Lung (tissue), 12 donors: ENCODE measurements around the gene PASK. TPM values are rescaled to one million over a fixed set of nuclear protein-coding genes. Genes with fewer than 3 reads are reported as not detected.

Experiments used
- ATAC-seq: fragments of 200-7000 bp; cut with Tn5 transposase; one replicate; pipeline ENCODE4 v1.9.1; 2020; ENCODE audit warnings: moderate number of reproducible peaks; ENCODE audit not compliant: insufficient read depth, low FRiP score
- DNase-seq, 3 donors: peaks; one replicate each; pipeline ENCODE4 v3.0.0-alpha.2; 2013 to 2017
- H3K27ac ChIP-seq, 2 donors: one replicate each; pipeline ENCODE4 v1.5.1; 2013; ENCODE audit warnings: mild to moderate bottlenecking in 2 of 2, moderate library complexity in 2 of 2, control low read depth in 1 of 2, inconsistent platforms in 1 of 2, low read depth in 1 of 2, low read length in 1 of 2
- H3K27me3 ChIP-seq, 3 donors: one replicate each; pipeline ENCODE4 v1.5.1; 2013; ENCODE audit warnings: low read length in 2 of 3; ENCODE audit not compliant: control insufficient read depth in 3 of 3, insufficient read depth in 3 of 3
- H3K36me3 ChIP-seq, 4 donors: one replicate each; pipeline ENCODE4 v1.5.1; 2013; ENCODE audit warnings: low read length in 4 of 4, mild to moderate bottlenecking in 1 of 4, moderate library complexity in 1 of 4; ENCODE audit not compliant: control insufficient read depth in 4 of 4, insufficient read depth in 4 of 4
- H3K4me1 ChIP-seq, 5 donors: one replicate each; pipeline ENCODE4 v1.5.1; 2013; ENCODE audit warnings: low read length in 5 of 5, mild to moderate bottlenecking in 2 of 5, moderate library complexity in 1 of 5; ENCODE audit not compliant: control insufficient read depth in 5 of 5, insufficient read depth in 5 of 5
- H3K4me3 ChIP-seq: one replicate; pipeline ENCODE4 v1.5.1; 2013; ENCODE audit warnings: mild to moderate bottlenecking, control low read depth, moderate library complexity
- H3K9ac ChIP-seq, 2 donors: one replicate each; pipeline ENCODE4 v1.5.1; 2013; ENCODE audit warnings: low read length in 2 of 2, control low read depth in 1 of 2; ENCODE audit not compliant: insufficient read depth in 1 of 2
- H3K9me3 ChIP-seq, 4 donors: one replicate each; pipeline ENCODE4 v1.5.1; 2013; ENCODE audit warnings: low read length in 3 of 4, mild to moderate bottlenecking in 1 of 4, moderate library complexity in 1 of 4; ENCODE audit not compliant: control insufficient read depth in 4 of 4, insufficient read depth in 3 of 4
- CTCF ChIP-seq: IDR thresholded peaks from 2 replicates; pipeline ENCODE4 v1.5.1; 2012; ENCODE audit warnings: mild to moderate bottlenecking; ENCODE audit errors: control extremely low read depth, extremely low read depth
- WGBS, 2 donors: extraction: QIAGEN DNeasy Blood & Tissue Kit; methylation state at CpG; one replicate each; pipeline ENCODE4 v1.1.7; 2013; 5-methylcytosine and 5-hydroxymethylcytosine counted together
- polyA plus RNA-seq, 2 donors: library from polyadenylated mRNA; stranded (reverse); fragments of 200-250 nt; gene quantifications; one replicate each; pipeline ENCODE4 v1.2.1, GENCODE V29; 2013
- total RNA-seq, 2 donors: library from RNA; depleted of rRNA in 1 of 2; stranded (reverse); fragments of >200 nt in 1 of 2; gene quantifications; one replicate each; pipeline ENCODE4 v1.2.1, GENCODE V29; 2014 to 2021
- donor health status: control.
- donor health status: control.
- donor health status: Bipolar disorder and iron deficiency.
- donor health status: healthy.
- donor health status: DM: yes; HTN: yes; CAD: no.

Gene PASK
- total and polyA plus RNA-seq, 4 donors = 3.5 to 21.8 (median 13.2) TPM

- 79 to 89% methylated on average over 16 of the region's 16 CpGs for WGBS, 2 donors
- DNase-seq (no peak), ATAC-seq (no peak)
- Histone ChIP-seq H3K9me3 (no peaks in the 10 kb centered on the region), H3K9ac (no peak overlapping the region), H3K4me3 (no peak overlapping the region), H3K4me1 (no peaks in the 10 kb centered on the region), H3K27me3 (no peaks in the 10 kb centered on the region), H3K27ac (no peak overlapping the region), H3K36me3 (peaks cover 6 to 61% (median 41%) of the 10 kb centered on the region in 4 donors)
- no peak for TF ChIP-seq CTCF
Measured at GRCh38 chr2:241074065-241074818, 75.0 kb downstream of the PASK start.

- no peaks in the 10 kb centered on the region for H3K27me3 ChIP-seq
- WGBS, 2 donors = 85 to 86% methylated on average over 25 of the region's 25 CpGs
- no peak overlapping the region for H3K9ac ChIP-seq
- H3K36me3 ChIP-seq = peaks cover 6 to 69% (median 46%) of the 10 kb centered on the region in 4 donors
- H3K27ac ChIP-seq = no peak overlapping the region
- ATAC-seq (no peak), DNase-seq (no peak)
- H3K9me3 ChIP-seq = no peaks in the 10 kb centered on the region
- no peak for TF ChIP-seq CTCF
- H3K4me1 ChIP-seq = no peaks in the 10 kb centered on the region
- H3K4me3 ChIP-seq = no peak overlapping the region
Measured at GRCh38 chr2:241073166-241074064, 75.9 kb downstream of the PASK start.

- no peak for DNase-seq
- ATAC-seq = no peak
- Histone ChIP-seq H3K36me3 (peaks cover 6 to 69% (median 48%) of the 10 kb centered on the region in 4 donors), H3K27me3 (no peaks in the 10 kb centered on the region), H3K4me1 (no peaks in the 10 kb centered on the region), H3K27ac (no peak overlapping the region), H3K9me3 (no peaks in the 10 kb centered on the region), H3K4me3 (no peak overlapping the region), H3K9ac (no peak overlapping the region)
- no peak for TF ChIP-seq CTCF
- 84 to 87% methylated on average over 14 of the region's 14 CpGs for WGBS, 2 donors
Measured at GRCh38 chr2:241072553-241073165, 76.6 kb downstream of the PASK start.
